ENCODE measurements around the gene NUSAP1. TPM values are rescaled to one million over a fixed set of nuclear protein-coding genes. Genes with fewer than 3 reads are reported as not detected.

Gene NUSAP1
- 89.6 TPM for total RNA-seq

GRCh38 chr15:41332194-41333025, at the start of gene NUSAP1, which contains the start of gene OIP5:
Gene NUSAP1, plus strand, starts transcription at chr15:41332881. Its CDS starts 77 bp downstream, at chr15:41332958.
Gene OIP5, minus strand, starts transcription at chr15:41332591. Its CDS starts 30 bp downstream, at chr15:41332561.

GRCh38 chr15:41416742-41417417, 84.2 kb downstream of the NUSAP1 start, which contains the start of gene RTF1:
Gene RTF1, plus strand, starts transcription at chr15:41417095. Its CDS starts 21 bp downstream, at chr15:41417116.

Other genes starting within 250 kb of the NUSAP1 start
- 38.5 TPM for gene INO80, start 216.6 kb upstream of the NUSAP1 start, total RNA-seq
- gene EXD1, start 102.1 kb upstream of the NUSAP1 start, total RNA-seq = not detected
- gene CHP1, start 101.6 kb upstream of the NUSAP1 start, total RNA-seq = 61.0 TPM
- gene OIP5, start 290 bp upstream of the NUSAP1 start, total RNA-seq = 6.4 TPM
- gene NDUFAF1, start 69.6 kb downstream of the NUSAP1 start, total RNA-seq = 17.3 TPM
- 19.0 TPM for gene RTF1, start 84.2 kb downstream of the NUSAP1 start, total RNA-seq
- 0.47 TPM for gene ITPKA, start 161.0 kb downstream of the NUSAP1 start, total RNA-seq
- 1.7 TPM for gene LTK, start 180.9 kb downstream of the NUSAP1 start, total RNA-seq
- 21.3 TPM for gene RPAP1, start 211.4 kb downstream of the NUSAP1 start, total RNA-seq
- gene TYRO3, start 226.3 kb downstream of the NUSAP1 start, total RNA-seq = 44.0 TPM